ENCODE measurements around the gene KPTN. TPM values are rescaled to one million over a fixed set of nuclear protein-coding genes. Genes with fewer than 3 reads are reported as not detected.

KPTN gene
- polyA plus RNA-seq, 3 donors: 9.5 to 9.7 (median 9.5) TPM

- peak overlapping the region in 1 of 7 donors; percentile 25 for H3K27ac Mint-ChIP-seq
These were observed 8.1 kb upstream of the KPTN start for GRCh38 chr19:47492137-47492533.

GRCh38 chr19:47491358-47492136 is 7.5 kb upstream of the KPTN start:
- Histone ChIP-seq H3K27me3 (ENCODE audit: control insufficient read depth in 2 of 2, insufficient read depth in 2 of 2, low read length in 2 of 2) (no peaks in the 10 kb centered on the region), H3K27ac (ENCODE audit: low read depth in 1 of 2, low read length in 2 of 2) (no peak overlapping the region), H3K4me3 (replicated peaks in 1 of 3; ENCODE audit: low read depth in 2 of 3, low read length in 3 of 3) (no peak overlapping the region), H3K9ac (ENCODE audit: insufficient read depth, low read length, poor library complexity, severe bottlenecking) (no peak overlapping the region), H3K4me1 (ENCODE audit: control insufficient read depth in 1 of 2, insufficient read depth in 2 of 2, low read length in 2 of 2) (no peaks in the 10 kb centered on the region), H3K36me3 (replicated peaks in 1 of 2; ENCODE audit: control insufficient read depth in 1 of 2, insufficient read depth in 2 of 2, low read length in 2 of 2) (peaks cover 74 to 87% of the 10 kb centered on the region in 2 donors), H3K4me2 (replicated peaks; ENCODE audit: extremely low read depth, low read length, poor library complexity, severe bottlenecking) (no peak overlapping the region), H2AFZ (ENCODE audit: insufficient read depth, low read depth, low read length, poor library complexity, severe bottlenecking) (no peak overlapping the region), H3K79me2 (ENCODE audit: insufficient read depth, low read length) (no peaks in the 10 kb centered on the region), H4K20me1 (ENCODE audit: insufficient read depth, low read length) (peaks cover 46% of the 10 kb centered on the region), H3K9me3 (replicated peaks in 1 of 2; ENCODE audit: control insufficient read depth in 1 of 2, insufficient read depth in 1 of 2, low read length in 2 of 2) (no peaks in the 10 kb centered on the region)
- no peak for TF ChIP-seq CTCF (IDR thresholded peaks at IDR 0.05)
- 95% methylated on average over 11 of the region's 22 CpGs for WGBS (ENCODE audit: insufficient coverage)
- Mint-ChIP-seq H3K36me3 (peaks cover 62 to 83% of the 10 kb centered on the region in 2 donors), H3K27me3 (ENCODE audit: low read depth in 3 of 3) (peaks cover 0 to 4% (median 0%) of the 10 kb centered on the region in 3 donors), H3K9me3 (no peaks in the 10 kb centered on the region), H3K4me1 (peaks cover 6% of the 10 kb centered on the region), H3K27ac (peak overlapping the region in 1 of 7 donors; percentile 25), H3K4me3 (no peak overlapping the region)
- no peak for DNase-seq
- intact Hi-C loops (cut with micrococcal nuclease): no loop called here

More at GRCh38 chr19:47492137-47492533, 8.1 kb upstream of the KPTN start:
- intact Hi-C loops (cut with micrococcal nuclease): no loop called here
- peaks cover 52% of the 10 kb centered on the region for H4K20me1 ChIP-seq (ENCODE audit: insufficient read depth, low read length)
- H3K27ac ChIP-seq (ENCODE audit: low read depth in 1 of 2, low read length in 2 of 2): no peak overlapping the region
- no peaks in the 10 kb centered on the region for H3K27me3 ChIP-seq (ENCODE audit: control insufficient read depth in 2 of 2, insufficient read depth in 2 of 2, low read length in 2 of 2)
- H3K4me3 Mint-ChIP-seq: no peak overlapping the region
- peaks cover 3% of the 10 kb centered on the region for H3K4me1 Mint-ChIP-seq
- H3K27me3 Mint-ChIP-seq (ENCODE audit: low read depth in 3 of 3): peaks cover 0 to 2% (median 0%) of the 10 kb centered on the region in 3 donors
- no peak for TF ChIP-seq CTCF (IDR thresholded peaks at IDR 0.05)
- no peaks in the 10 kb centered on the region for H3K9me3 Mint-ChIP-seq
- H3K4me2 ChIP-seq (replicated peaks; ENCODE audit: extremely low read depth, low read length, poor library complexity, severe bottlenecking): no peak overlapping the region
- no peaks in the 10 kb centered on the region for H3K79me2 ChIP-seq (ENCODE audit: insufficient read depth, low read length)
- DNase-seq: no peak
- H3K9ac ChIP-seq (ENCODE audit: insufficient read depth, low read length, poor library complexity, severe bottlenecking): no peak overlapping the region
- H3K4me1 ChIP-seq (ENCODE audit: control insufficient read depth in 1 of 2, insufficient read depth in 2 of 2, low read length in 2 of 2): no peaks in the 10 kb centered on the region
- 90% methylated on average over 10 of the region's 14 CpGs for WGBS (ENCODE audit: insufficient coverage)
- no peaks in the 10 kb centered on the region for H3K9me3 ChIP-seq (replicated peaks in 1 of 2; ENCODE audit: control insufficient read depth in 1 of 2, insufficient read depth in 1 of 2, low read length in 2 of 2)
- H3K36me3 ChIP-seq (replicated peaks in 1 of 2; ENCODE audit: control insufficient read depth in 1 of 2, insufficient read depth in 2 of 2, low read length in 2 of 2): peaks cover 80 to 93% of the 10 kb centered on the region in 2 donors
- peaks cover 68 to 88% of the 10 kb centered on the region in 2 donors for H3K36me3 Mint-ChIP-seq
- no peak overlapping the region for H2AFZ ChIP-seq (ENCODE audit: insufficient read depth, low read depth, low read length, poor library complexity, severe bottlenecking)
- H3K4me3 ChIP-seq (replicated peaks in 1 of 3; ENCODE audit: low read depth in 2 of 3, low read length in 3 of 3): no peak overlapping the region
